Uterus (tissue), 4 donors: ENCODE data around the gene SORD. TPM values are rescaled to one million over a fixed set of nuclear protein-coding genes. Genes with fewer than 3 reads are reported as not detected.
"Not testable (repeated sequence)": the region's sequence is repeated elsewhere in the genome, so short reads cannot be mapped to it uniquely, and the experiment has no call there.

Experiments
- DNase-seq, 2 donors: peaks; one replicate each; pipeline ENCODE4 v3.0.0-alpha.2; 2019 to 2020
- H3K27ac ChIP-seq, 2 donors: fragments of 200-600 bp; sonication (generic); 1 replicate in 1 of 2; 2 replicates in 1 of 2; pipeline ENCODE4 v1.5.1; 2016 to 2018
- H3K27me3 ChIP-seq, 2 donors: fragments of 200-600 bp; sonication (generic); one replicate each; pipeline ENCODE4 v1.5.1; 2018 to 2019; ENCODE audit warnings: control low read depth in 1 of 2
- H3K36me3 ChIP-seq, 2 donors: fragments of 200-600 bp; sonication (generic); one replicate each; pipeline ENCODE4 v1.5.1; 2019; ENCODE audit warnings: control low read depth in 1 of 2
- H3K4me1 ChIP-seq, 2 donors: fragments of 200-600 bp; sonication (generic); one replicate each; pipeline ENCODE4 v1.5.1; 2018 to 2019; ENCODE audit warnings: control low read depth in 1 of 2
- H3K4me3 ChIP-seq, 2 donors: fragments of 200-600 bp; sonication (generic); 1 replicate in 1 of 2; 2 replicates in 1 of 2; pipeline ENCODE4 v1.5.1; 2018 to 2019; ENCODE audit warnings: mild to moderate bottlenecking in 1 of 2
- H3K9me3 ChIP-seq, 2 donors: fragments of 200-600 bp; sonication (generic); one replicate each; pipeline ENCODE4 v1.5.1; 2019; ENCODE audit warnings: control low read depth in 1 of 2
- CTCF ChIP-seq, 4 experiments: fragments of 200-600 bp in 2 of 4; fragments of 450-650 bp in 2 of 4; sonication (generic) in 2 of 4; IDR thresholded peaks; one replicate each; pipeline ENCODE4 v1.5.1; 2016 to 2019; ENCODE audit warnings: antibody characterized with exemption in 4 of 4, mild to moderate bottlenecking in 2 of 4, moderate library complexity in 1 of 4
- POLR2A ChIP-seq, 2 donors: fragments of 450-650 bp; IDR thresholded peaks; one replicate each; pipeline ENCODE4 v1.6.1; 2016; ENCODE audit warnings: antibody characterized with exemption in 2 of 2, mild to moderate bottlenecking in 1 of 2, moderate library complexity in 1 of 2
- intact Hi-C: fragments of 100-400 bp; cut with DNase I; formaldehyde crosslinking; loops from one replicate; pipeline ENCODE4 v1.15.1; 2023; ENCODE audit warnings: low total_unique reads
- total RNA-seq, 4 donors: library from RNA; depleted of rRNA in 3 of 4; stranded (reverse); fragments of >200 nt in 3 of 4; gene quantifications; one replicate each; pipeline versions ENCODE4 v1.1.0 to v1.2.4, GENCODE V29; 2014 to 2023
- donor health status: DM: yes; HTN: yes; CAD: no.

SORD gene
- total RNA-seq, 4 donors from 2014 or later, result 4.9 to 30.6 (median 19.3) TPM

- Histone ChIP-seq H3K4me3 (no peak overlapping the region), H3K9me3 (no peaks in the 10 kb centered on the region), H3K27ac (no peak overlapping the region), H3K27me3 (no peaks in the 10 kb centered on the region), H3K4me1 (no peaks in the 10 kb centered on the region), H3K36me3 (no peaks in the 10 kb centered on the region)
- no peak for TF ChIP-seq CTCF (IDR thresholded peaks at IDR 0.05)
- no peak for TF ChIP-seq POLR2A (IDR thresholded peaks at IDR 0.05)
- no peak for DNase-seq
- intact Hi-C loops, result no loop called here
Measured at GRCh38 chr15:45030743-45031142, 7.7 kb downstream of the SORD start.

- intact Hi-C loops, DNase-seq, H3K27me3 ChIP-seq, H3K27ac ChIP-seq, H3K4me3 ChIP-seq, H3K4me1 ChIP-seq, H3K36me3 ChIP-seq, H3K9me3 ChIP-seq: not testable (repeated sequence)
Measured at GRCh38 chr15:45031522-45032028, 8.6 kb downstream of the SORD start.

- H3K36me3 ChIP-seq, H3K4me3 ChIP-seq, H3K4me1 ChIP-seq, H3K9me3 ChIP-seq, H3K27me3 ChIP-seq, intact Hi-C loops, H3K27ac ChIP-seq, DNase-seq: not testable (repeated sequence)
Measured at GRCh38 chr15:45032501-45032900, 9.5 kb downstream of the SORD start.

- H3K27ac ChIP-seq, H3K27me3 ChIP-seq, H3K36me3 ChIP-seq, H3K9me3 ChIP-seq, DNase-seq, H3K4me1 ChIP-seq, intact Hi-C loops, H3K4me3 ChIP-seq: not testable (repeated sequence)
Measured at GRCh38 chr15:45034087-45034486, 11.1 kb downstream of the SORD start.

GRCh38 chr15:45034600-45035375 lies 11.8 kb downstream of the SORD start:
- intact Hi-C loops, H3K4me3 ChIP-seq, H3K9me3 ChIP-seq, H3K27me3 ChIP-seq, DNase-seq, H3K27ac ChIP-seq, H3K4me1 ChIP-seq, H3K36me3 ChIP-seq: not testable (repeated sequence)

GRCh38 chr15:45036812-45037781 lies 14.1 kb downstream of the SORD start:
- intact Hi-C loops, H3K4me3 ChIP-seq, H3K27ac ChIP-seq, H3K9me3 ChIP-seq, H3K4me1 ChIP-seq, H3K27me3 ChIP-seq, H3K36me3 ChIP-seq: not testable (repeated sequence)
- peak; percentile 28 to 30 for DNase-seq
- TF ChIP-seq CTCF (IDR thresholded peaks at IDR 0.05), result peak; percentile 57 to 69 (median 63)

- H3K4me1 ChIP-seq, result no peaks in the 10 kb centered on the region
- no peak overlapping the region for H3K27ac ChIP-seq
- no peaks in the 10 kb centered on the region for H3K27me3 ChIP-seq
- no peaks in the 10 kb centered on the region for H3K36me3 ChIP-seq
- no peak overlapping the region for H3K4me3 ChIP-seq
- no peak for TF ChIP-seq POLR2A (IDR thresholded peaks at IDR 0.05)
- TF ChIP-seq CTCF (IDR thresholded peaks at IDR 0.05), result no peak
- intact Hi-C loops, result no loop called here
- DNase-seq, result no peak
- H3K9me3 ChIP-seq, result no peaks in the 10 kb centered on the region
Measured at GRCh38 chr15:45037936-45038335, 14.9 kb downstream of the SORD start.

GRCh38 chr15:45040396-45040795 lies 17.4 kb downstream of the SORD start:
- H3K4me1 ChIP-seq, DNase-seq, H3K9me3 ChIP-seq, H3K36me3 ChIP-seq, intact Hi-C loops, H3K27me3 ChIP-seq, H3K27ac ChIP-seq, H3K4me3 ChIP-seq: not testable (repeated sequence)

- H3K4me1 ChIP-seq, H3K36me3 ChIP-seq, H3K27ac ChIP-seq, H3K4me3 ChIP-seq, intact Hi-C loops, DNase-seq, H3K9me3 ChIP-seq, H3K27me3 ChIP-seq: not testable (repeated sequence)
Measured at GRCh38 chr15:45041538-45041937, 18.5 kb downstream of the SORD start.

- H3K27ac ChIP-seq, H3K4me3 ChIP-seq, H3K4me1 ChIP-seq, DNase-seq, H3K27me3 ChIP-seq, H3K36me3 ChIP-seq, H3K9me3 ChIP-seq, intact Hi-C loops: not testable (repeated sequence)
Measured at GRCh38 chr15:45042859-45043258, 19.9 kb downstream of the SORD start.
